Activated CD4-positive, alpha-beta memory T cell treated with anti-CD3 and anti-CD28 coated beads for 36 hours (primary cell): ENCODE data around the gene LILRB4. TPM values are rescaled to one million over a fixed set of nuclear protein-coding genes. Genes with fewer than 3 reads are reported as not detected.
"Not testable (repeated sequence)": the region's sequence is repeated elsewhere in the genome, so short reads cannot be mapped to it uniquely, and the experiment has no call there.

Experiments
- CTCF ChIA-PET: fragments of 350-600 bp; sonication (Branson Sonifier 250); formaldehyde crosslinking; loops from one replicate; lab custom pipeline; 2021; ENCODE audit warnings: antibody characterized with exemption, inconsistent platforms; lab: Charles Lee
- POLR2A ChIA-PET: fragments of 350-600 bp; sonication (Branson Sonifier 250); formaldehyde crosslinking; loops from one replicate; lab custom pipeline; 2021; ENCODE audit warnings: antibody characterized with exemption; lab: Charles Lee
- DNase-seq: peaks from one replicate; pipeline ENCODE4 v3.0.0-alpha.2; 2020
- H3K27ac Mint-ChIP-seq: one replicate; pipeline ENCODE4 v1.8.0; 2021; ENCODE audit warnings: mixed read lengths
- H3K27me3 Mint-ChIP-seq: one replicate; pipeline ENCODE4 v1.8.0; 2021; ENCODE audit warnings: mixed read lengths
- H3K36me3 Mint-ChIP-seq: one replicate; pipeline ENCODE4 v1.8.0; 2021; ENCODE audit warnings: mixed read lengths
- H3K4me1 Mint-ChIP-seq: one replicate; pipeline ENCODE4 v1.8.0; 2021; ENCODE audit warnings: low read depth, mixed read lengths
- H3K4me3 Mint-ChIP-seq: one replicate; pipeline ENCODE4 v1.8.0; 2021; ENCODE audit warnings: mild to moderate bottlenecking, mixed read lengths
- H3K9me3 Mint-ChIP-seq: one replicate; pipeline ENCODE4 v1.8.0; 2021; ENCODE audit warnings: mixed read lengths
- intact Hi-C: fragments of 100-400 bp; cut with micrococcal nuclease; formaldehyde crosslinking; loops from one replicate; pipeline ENCODE4 v1.15.1; 2023
- total RNA-seq, 2 experiments: library from RNA; stranded (reverse); gene quantifications; one replicate each; pipeline ENCODE4 v1.2.3, GENCODE V29; 2021

The LILRB4 gene
- total RNA-seq, 2 experiments from 2014 or later: not detected

GRCh38 chr19:54676210-54676834 is 13.5 kb downstream of the LILRB4 start:
- intact Hi-C loops: loop anchor here (1.0 kb wide), 1 partner anchor 198 kb away; no protein-coding TSS in a partner anchor
- POLR2A ChIA-PET, H3K27ac Mint-ChIP-seq, H3K9me3 Mint-ChIP-seq, H3K36me3 Mint-ChIP-seq, H3K27me3 Mint-ChIP-seq, DNase-seq, H3K4me3 Mint-ChIP-seq, H3K4me1 Mint-ChIP-seq: not testable (repeated sequence)
- CTCF ChIA-PET: interaction anchor here (1.1 to 5.5 kb wide), 5 partner anchors 22 to 206 kb away, joined by 3 to 77 read pairs (median 9); no protein-coding TSS in a partner anchor

- POLR2A ChIA-PET: no interaction called here
- H3K4me3 Mint-ChIP-seq: no peak overlapping the region
- DNase-seq: no peak
- H3K27ac Mint-ChIP-seq: no peak overlapping the region
- CTCF ChIA-PET: interaction anchor here (0.7 to 1.6 kb wide), 4 partner anchors 196 to 207 kb away, joined by 3 to 9 read pairs (median 3); partner anchors contain the start of gene CDC42EP5
- H3K27me3 Mint-ChIP-seq: peaks cover 8% of the 10 kb centered on the region
- no peaks in the 10 kb centered on the region for H3K9me3 Mint-ChIP-seq
- no peaks in the 10 kb centered on the region for H3K4me1 Mint-ChIP-seq
- H3K36me3 Mint-ChIP-seq: no peaks in the 10 kb centered on the region
- intact Hi-C loops: no loop called here
These were observed 14.4 kb downstream of the LILRB4 start for GRCh38 chr19:54677217-54677616.

- POLR2A ChIA-PET: not testable (repeated sequence)
These were observed 18.8 kb downstream of the LILRB4 start for GRCh38 chr19:54681596-54681995.

GRCh38 chr19:54682306-54682856 is 19.6 kb downstream of the LILRB4 start:
- ChIA-PET POLR2A (no interaction called here), CTCF (interaction anchor here (0.6 to 2.5 kb wide), 3 partner anchors 8 to 204 kb away, joined by 4 to 16 read pairs (median 5); no protein-coding TSS in a partner anchor)
- no peak for DNase-seq
- peaks cover 11% of the 10 kb centered on the region for H3K27me3 Mint-ChIP-seq
- peaks cover 5% of the 10 kb centered on the region for H3K9me3 Mint-ChIP-seq
- H3K4me1 Mint-ChIP-seq: no peaks in the 10 kb centered on the region
- no peak overlapping the region for H3K4me3 Mint-ChIP-seq
- intact Hi-C loops: no loop called here
- no peak overlapping the region for H3K27ac Mint-ChIP-seq
- H3K36me3 Mint-ChIP-seq: no peaks in the 10 kb centered on the region

More at GRCh38 chr19:54681596-54681995, 18.8 kb downstream of the LILRB4 start:
- H3K27me3 Mint-ChIP-seq: peaks cover 13% of the 10 kb centered on the region
- DNase-seq, intact Hi-C loops, H3K4me1 Mint-ChIP-seq, H3K27ac Mint-ChIP-seq, H3K36me3 Mint-ChIP-seq, H3K9me3 Mint-ChIP-seq, H3K4me3 Mint-ChIP-seq: not testable (repeated sequence)
- CTCF ChIA-PET: interaction anchor here (0.8 kb wide), 1 partner anchor 203 kb away, joined by 5 read pairs; no protein-coding TSS in a partner anchor

- CTCF ChIA-PET: interaction anchor here (1.3 to 2.5 kb wide), 2 partner anchors 10 to 15 kb away, joined by 3 to 16 read pairs; no protein-coding TSS in a partner anchor
- intact Hi-C loops: no loop called here
- Mint-ChIP-seq H3K9me3 (peaks cover 5% of the 10 kb centered on the region), H3K27ac (no peak overlapping the region), H3K27me3 (peaks cover 9% of the 10 kb centered on the region), H3K36me3 (no peaks in the 10 kb centered on the region), H3K4me1 (no peaks in the 10 kb centered on the region), H3K4me3 (no peak overlapping the region)
- no peak for DNase-seq
- POLR2A ChIA-PET: no interaction called here
These were observed 21.7 kb downstream of the LILRB4 start for GRCh38 chr19:54684527-54684926.

GRCh38 chr19:54691582-54692297 is 29.0 kb downstream of the LILRB4 start:
- ChIA-PET CTCF (no interaction called here), POLR2A (no interaction called here)
- Mint-ChIP-seq H3K9me3 (no peaks in the 10 kb centered on the region), H3K4me1 (no peaks in the 10 kb centered on the region), H3K27me3 (peaks cover 14% of the 10 kb centered on the region), H3K27ac (no peak overlapping the region), H3K4me3 (no peak overlapping the region), H3K36me3 (no peaks in the 10 kb centered on the region)
- intact Hi-C loops: no loop called here
- no peak for DNase-seq

- intact Hi-C loops: no loop called here
- Mint-ChIP-seq H3K4me3 (no peak overlapping the region), H3K27ac (no peak overlapping the region), H3K27me3 (peaks cover 14% of the 10 kb centered on the region), H3K9me3 (no peaks in the 10 kb centered on the region), H3K4me1 (no peaks in the 10 kb centered on the region), H3K36me3 (no peaks in the 10 kb centered on the region)
- DNase-seq: no peak
- ChIA-PET CTCF (no interaction called here), POLR2A (no interaction called here)
These were observed 29.5 kb downstream of the LILRB4 start for GRCh38 chr19:54692298-54692615.

GRCh38 chr19:54694648-54695047 is 31.9 kb downstream of the LILRB4 start:
- POLR2A ChIA-PET: no interaction called here

GRCh38 chr19:54696117-54696548 is 33.3 kb downstream of the LILRB4 start:
- H3K27ac Mint-ChIP-seq: no peak overlapping the region
- no peaks in the 10 kb centered on the region for H3K4me1 Mint-ChIP-seq
- peaks cover 22% of the 10 kb centered on the region for H3K27me3 Mint-ChIP-seq
- no peaks in the 10 kb centered on the region for H3K36me3 Mint-ChIP-seq
- no peak overlapping the region for H3K4me3 Mint-ChIP-seq
- POLR2A ChIA-PET: no interaction called here
- DNase-seq: no peak
- CTCF ChIA-PET: no interaction called here
- no peaks in the 10 kb centered on the region for H3K9me3 Mint-ChIP-seq
- intact Hi-C loops: no loop called here

More at GRCh38 chr19:54694648-54695047, 31.9 kb downstream of the LILRB4 start:
- intact Hi-C loops: no loop called here
- Mint-ChIP-seq H3K9me3 (no peaks in the 10 kb centered on the region), H3K4me1 (no peaks in the 10 kb centered on the region), H3K4me3 (no peak overlapping the region), H3K27ac (no peak overlapping the region), H3K27me3 (peaks cover 21% of the 10 kb centered on the region), H3K36me3 (no peaks in the 10 kb centered on the region)
- CTCF ChIA-PET: no interaction called here
- no peak for DNase-seq

GRCh38 chr19:54696766-54697165 is 34.0 kb downstream of the LILRB4 start:
- H3K9me3 Mint-ChIP-seq: no peaks in the 10 kb centered on the region
- H3K27ac Mint-ChIP-seq: no peak overlapping the region
- ChIA-PET POLR2A (no interaction called here), CTCF (no interaction called here)
- intact Hi-C loops: no loop called here
- H3K4me1 Mint-ChIP-seq: no peaks in the 10 kb centered on the region
- DNase-seq: no peak
- no peaks in the 10 kb centered on the region for H3K36me3 Mint-ChIP-seq
- H3K4me3 Mint-ChIP-seq: no peak overlapping the region
- peaks cover 18% of the 10 kb centered on the region for H3K27me3 Mint-ChIP-seq

- H3K4me3 Mint-ChIP-seq, H3K4me1 Mint-ChIP-seq, CTCF ChIA-PET, DNase-seq, H3K27ac Mint-ChIP-seq, H3K9me3 Mint-ChIP-seq, POLR2A ChIA-PET, intact Hi-C loops, H3K36me3 Mint-ChIP-seq: not testable (repeated sequence)
- peaks cover 16% of the 10 kb centered on the region for H3K27me3 Mint-ChIP-seq
These were observed 34.9 kb downstream of the LILRB4 start for GRCh38 chr19:54697716-54698115.

GRCh38 chr19:54704928-54705327 is 42.1 kb downstream of the LILRB4 start:
- Mint-ChIP-seq H3K27me3 (peaks cover 7% of the 10 kb centered on the region), H3K27ac (no peak overlapping the region), H3K9me3 (no peaks in the 10 kb centered on the region), H3K36me3 (no peaks in the 10 kb centered on the region), H3K4me3 (no peak overlapping the region), H3K4me1 (no peaks in the 10 kb centered on the region)
- CTCF ChIA-PET: no interaction called here
- no peak for DNase-seq
- POLR2A ChIA-PET: no interaction called here
- intact Hi-C loops: no loop called here
